ENCODE measurements around the gene MACF1.
"Not testable (repeated sequence)": the region's sequence is repeated elsewhere in the genome, so short reads cannot be mapped to it uniquely, and the experiment has no call there.

MACF1 gene

GRCh38 chr1:39178541-39179431 lies 25.7 kb upstream of the MACF1 start:
- no peak for DNase-seq

GRCh38 chr1:39181311-39181710 lies 23.2 kb upstream of the MACF1 start:
- no peak for DNase-seq

GRCh38 chr1:39182804-39183203 lies 21.7 kb upstream of the MACF1 start:
- no peak for DNase-seq

GRCh38 chr1:39183503-39184353 lies 20.8 kb upstream of the MACF1 start:
- peak; percentile 78 to 82 for DNase-seq

GRCh38 chr1:39184354-39184818 lies 20.1 kb upstream of the MACF1 start:
- DNase-seq, result no peak

- DNase-seq, result no peak
Measured at GRCh38 chr1:39187275-39188046, 17.0 kb upstream of the MACF1 start.

GRCh38 chr1:39189592-39190041 lies 14.9 kb upstream of the MACF1 start:
- no peak for DNase-seq

GRCh38 chr1:39190096-39190495 lies 14.4 kb upstream of the MACF1 start:
- DNase-seq, result no peak

- no peak for DNase-seq
Measured at GRCh38 chr1:39194398-39195051, 10.0 kb upstream of the MACF1 start.

GRCh38 chr1:39195166-39196111 lies 9.1 kb upstream of the MACF1 start:
- no peak for DNase-seq

GRCh38 chr1:39196244-39197215 lies 8.0 kb upstream of the MACF1 start:
- DNase-seq, result peak; percentile 54 to 67

- no peak for DNase-seq
Measured at GRCh38 chr1:39199593-39199992, 4.9 kb upstream of the MACF1 start.

- DNase-seq, result peak; percentile 68 to 76
Measured at GRCh38 chr1:39205102-39205780, 746 bp downstream of the MACF1 start.

GRCh38 chr1:39205781-39206464 lies 1.4 kb downstream of the MACF1 start:
- DNase-seq, result no peak

GRCh38 chr1:39208360-39208759 lies 3.9 kb downstream of the MACF1 start:
- DNase-seq, result not testable (repeated sequence)

GRCh38 chr1:39210649-39211048 lies 6.2 kb downstream of the MACF1 start:
- no peak for DNase-seq

GRCh38 chr1:39212499-39212898 lies 8.0 kb downstream of the MACF1 start:
- DNase-seq, result no peak

- DNase-seq, result no peak
Measured at GRCh38 chr1:39213511-39214002, 9.1 kb downstream of the MACF1 start.

All from stimulated activated CD4-positive, alpha-beta T cell treated with anti-CD3 and anti-CD28 coated beads, Interleukin-2, amount 100 ng/mL, for 24 hours (primary cell).